Measurements from ENCODE around the gene PNLIP.

Gene PNLIP

GRCh38 chr10:116538992-116539391 lies 6.7 kb upstream of the PNLIP start:
- H3K4me1 ChIP-seq: no peaks in the 10 kb centered on the region
- H3K36me3 ChIP-seq (ENCODE audit: control insufficient read depth, insufficient read depth, low read length): no peaks in the 10 kb centered on the region

GRCh38 chr10:116540814-116541213 lies 4.9 kb upstream of the PNLIP start:
- H3K4me2 ChIP-seq (ENCODE audit: low read length): no peak overlapping the region
- no peak overlapping the region for H3K9ac ChIP-seq
- H3K27ac ChIP-seq: no peak overlapping the region
- H3K36me3 ChIP-seq (ENCODE audit: control insufficient read depth, insufficient read depth, low read length): no peaks in the 10 kb centered on the region
- H3K4me1 ChIP-seq: no peaks in the 10 kb centered on the region
- no peaks in the 10 kb centered on the region for H3K79me2 ChIP-seq
- H2AFZ ChIP-seq: no peak overlapping the region
- H3K4me3 ChIP-seq (ENCODE audit: low read depth, low read length): no peak overlapping the region
- TF ChIP-seq CTCF (IDR thresholded peaks at IDR 0.05): no peak
- H3K27me3 ChIP-seq (ENCODE audit: control insufficient read depth, insufficient read depth, low read length): no peaks in the 10 kb centered on the region
- H3K9me3 ChIP-seq (ENCODE audit: control insufficient read depth, low read length): no peaks in the 10 kb centered on the region

More at GRCh38 chr10:116538992-116539391, 6.7 kb upstream of the PNLIP start:
- Histone ChIP-seq H3K27me3 (ENCODE audit: control insufficient read depth, insufficient read depth, low read length) (no peaks in the 10 kb centered on the region), H3K27ac (no peak overlapping the region), H3K9ac (no peak overlapping the region), H2AFZ (no peak overlapping the region), H3K4me2 (ENCODE audit: low read length) (no peak overlapping the region), H3K4me3 (ENCODE audit: low read depth, low read length) (no peak overlapping the region), H3K9me3 (ENCODE audit: control insufficient read depth, low read length) (no peaks in the 10 kb centered on the region), H3K79me2 (no peaks in the 10 kb centered on the region)
- no peak for TF ChIP-seq CTCF (IDR thresholded peaks at IDR 0.05)

GRCh38 chr10:116542007-116542677 lies 3.6 kb upstream of the PNLIP start:
- Histone ChIP-seq H3K27me3 (ENCODE audit: control insufficient read depth, insufficient read depth, low read length) (no peaks in the 10 kb centered on the region), H3K27ac (no peak overlapping the region), H3K9me3 (ENCODE audit: control insufficient read depth, low read length) (no peaks in the 10 kb centered on the region), H3K4me1 (no peaks in the 10 kb centered on the region), H3K4me2 (ENCODE audit: low read length) (no peak overlapping the region), H2AFZ (no peak overlapping the region), H3K4me3 (ENCODE audit: low read depth, low read length) (no peak overlapping the region), H3K36me3 (ENCODE audit: control insufficient read depth, insufficient read depth, low read length) (no peaks in the 10 kb centered on the region), H3K79me2 (no peaks in the 10 kb centered on the region), H3K9ac (no peak overlapping the region)
- no peak for TF ChIP-seq CTCF (IDR thresholded peaks at IDR 0.05)

GRCh38 chr10:116545122-116545521 lies 609 bp upstream of the PNLIP start:
- no peak overlapping the region for H3K9ac ChIP-seq
- no peaks in the 10 kb centered on the region for H3K9me3 ChIP-seq (ENCODE audit: control insufficient read depth, low read length)
- TF ChIP-seq CTCF (IDR thresholded peaks at IDR 0.05): no peak
- no peaks in the 10 kb centered on the region for H3K36me3 ChIP-seq (ENCODE audit: control insufficient read depth, insufficient read depth, low read length)
- no peaks in the 10 kb centered on the region for H3K79me2 ChIP-seq
- H3K4me3 ChIP-seq (ENCODE audit: low read depth, low read length): no peak overlapping the region
- no peak overlapping the region for H3K27ac ChIP-seq
- no peaks in the 10 kb centered on the region for H3K4me1 ChIP-seq
- H3K27me3 ChIP-seq (ENCODE audit: control insufficient read depth, insufficient read depth, low read length): no peaks in the 10 kb centered on the region
- no peak overlapping the region for H3K4me2 ChIP-seq (ENCODE audit: low read length)
- H2AFZ ChIP-seq: no peak overlapping the region

- no peaks in the 10 kb centered on the region for H3K27me3 ChIP-seq (ENCODE audit: control insufficient read depth, insufficient read depth, low read length)
- H3K4me1 ChIP-seq: no peaks in the 10 kb centered on the region
- H3K9ac ChIP-seq: no peak overlapping the region
- no peaks in the 10 kb centered on the region for H3K79me2 ChIP-seq
- H3K27ac ChIP-seq: no peak overlapping the region
- no peak for TF ChIP-seq CTCF (IDR thresholded peaks at IDR 0.05)
- H3K4me3 ChIP-seq (ENCODE audit: low read depth, low read length): no peak overlapping the region
- H2AFZ ChIP-seq: no peak overlapping the region
- H3K4me2 ChIP-seq (ENCODE audit: low read length): no peak overlapping the region
- no peaks in the 10 kb centered on the region for H3K36me3 ChIP-seq (ENCODE audit: control insufficient read depth, insufficient read depth, low read length)
- H3K9me3 ChIP-seq (ENCODE audit: control insufficient read depth, low read length): no peaks in the 10 kb centered on the region
Observed at GRCh38 chr10:116548301-116548700, 2.6 kb downstream of the PNLIP start.
